Osteocyte (in vitro differentiated cells): ENCODE measurements around the gene SLC25A13. TPM values are rescaled to one million over a fixed set of nuclear protein-coding genes. Genes with fewer than 3 reads are reported as not detected.
A peak's percentile ranks its signal among the peaks of the same experiment; 100 is the strongest.
"Not testable (repeated sequence)": the region's sequence is repeated elsewhere in the genome, so short reads cannot be mapped to it uniquely, and the experiment has no call there.

ENCODE experiments used
- DNase-seq: peaks from one replicate; pipeline ENCODE4 v3.0.0; 2021; ENCODE audit warnings: mixed read lengths; ENCODE audit not compliant: unreplicated experiment; ENCODE audit errors: extremely low spot score
- H3K27ac Mint-ChIP-seq: one replicate; pipeline ENCODE4 v1.8.0; 2021; ENCODE audit warnings: mild to moderate bottlenecking, mixed read lengths; ENCODE audit not compliant: unreplicated experiment
- H3K27me3 Mint-ChIP-seq: one replicate; pipeline ENCODE4 v1.8.0; 2021; ENCODE audit warnings: mixed read lengths; ENCODE audit not compliant: unreplicated experiment
- H3K36me3 Mint-ChIP-seq: one replicate; pipeline ENCODE4 v1.8.0; 2021; ENCODE audit warnings: mixed read lengths; ENCODE audit not compliant: unreplicated experiment
- H3K4me1 Mint-ChIP-seq: one replicate; pipeline ENCODE4 v1.8.0; 2021; ENCODE audit warnings: mixed read lengths; ENCODE audit not compliant: unreplicated experiment
- H3K4me3 Mint-ChIP-seq: one replicate; pipeline ENCODE4 v1.8.0; 2021; ENCODE audit warnings: mild to moderate bottlenecking, moderate library complexity, mixed read lengths; ENCODE audit not compliant: unreplicated experiment
- H3K9me3 Mint-ChIP-seq: one replicate; pipeline ENCODE4 v1.8.0; 2021; ENCODE audit warnings: mixed read lengths; ENCODE audit not compliant: unreplicated experiment
- long read RNA-seq: library from polyadenylated mRNA; unstranded; transcript quantifications from one replicate; pipeline ENCODE4 v2.0.0, GENCODE V29; 2021
- total RNA-seq: library from RNA; stranded (reverse); gene quantifications from 2 replicates; pipeline ENCODE4 v1.2.1, GENCODE V29; 2021
- TF ChIP-seq, protein P1 (sequence below): fragments of 200-600 bp; sonication (generic); IDR thresholded peaks from 2 replicates; pipeline ENCODE4 v1.5.0; 2021; ENCODE audit warnings: antibody characterized with exemption, mild to moderate bottlenecking, moderate library complexity

Gene SLC25A13
- 27.4 and 29.3 TPM in 2 replicates for total RNA-seq
- long read RNA-seq, transcript SLC25A13-201 (18 exons, 3,136 nt), result major isoform, 42 of 68 reads
- long read RNA-seq, partial matches to known transcripts, result 17 of 68 reads
- long read RNA-seq, other reads (novel, unspliced or antisense), result 8 of 68 reads

- peak within 1 kb of the TSS; percentile 94 for H3K27ac Mint-ChIP-seq
- DNase-seq, result peak; percentile 92
- peaks cover 19% of the 10 kb centered on the region for H3K4me1 Mint-ChIP-seq
- TF ChIP-seq, protein P1, sequence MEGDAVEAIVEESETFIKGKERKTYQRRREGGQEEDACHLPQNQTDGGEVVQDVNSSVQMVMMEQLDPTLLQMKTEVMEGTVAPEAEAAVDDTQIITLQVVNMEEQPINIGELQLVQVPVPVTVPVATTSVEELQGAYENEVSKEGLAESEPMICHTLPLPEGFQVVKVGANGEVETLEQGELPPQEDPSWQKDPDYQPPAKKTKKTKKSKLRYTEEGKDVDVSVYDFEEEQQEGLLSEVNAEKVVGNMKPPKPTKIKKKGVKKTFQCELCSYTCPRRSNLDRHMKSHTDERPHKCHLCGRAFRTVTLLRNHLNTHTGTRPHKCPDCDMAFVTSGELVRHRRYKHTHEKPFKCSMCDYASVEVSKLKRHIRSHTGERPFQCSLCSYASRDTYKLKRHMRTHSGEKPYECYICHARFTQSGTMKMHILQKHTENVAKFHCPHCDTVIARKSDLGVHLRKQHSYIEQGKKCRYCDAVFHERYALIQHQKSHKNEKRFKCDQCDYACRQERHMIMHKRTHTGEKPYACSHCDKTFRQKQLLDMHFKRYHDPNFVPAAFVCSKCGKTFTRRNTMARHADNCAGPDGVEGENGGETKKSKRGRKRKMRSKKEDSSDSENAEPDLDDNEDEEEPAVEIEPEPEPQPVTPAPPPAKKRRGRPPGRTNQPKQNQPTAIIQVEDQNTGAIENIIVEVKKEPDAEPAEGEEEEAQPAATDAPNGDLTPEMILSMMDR, result no peak
- H3K4me3 Mint-ChIP-seq, result peak within 1 kb of the TSS; percentile 91
- H3K27me3 Mint-ChIP-seq, result no peaks in the 10 kb centered on the region
- H3K9me3 Mint-ChIP-seq, result no peaks in the 10 kb centered on the region
- H3K36me3 Mint-ChIP-seq, result no peaks in the 10 kb centered on the region
These were observed at the start of gene SLC25A13 for GRCh38 chr7:96321658-96322372. TSS of gene SLC25A13 (minus strand) at chr7:96322098. CDS start at chr7:96321956, 142 bp downstream.

GRCh38 chr7:96365916-96366315, 44.0 kb upstream of the SLC25A13 start:
- not testable (repeated sequence) for H3K4me3 Mint-ChIP-seq, DNase-seq, H3K9me3 Mint-ChIP-seq, H3K36me3 Mint-ChIP-seq, H3K27ac Mint-ChIP-seq, H3K4me1 Mint-ChIP-seq
- peaks cover 19% of the 10 kb centered on the region for H3K27me3 Mint-ChIP-seq

- Mint-ChIP-seq H3K4me3 (no peak overlapping the region), H3K4me1 (no peaks in the 10 kb centered on the region), H3K27ac (no peak overlapping the region), H3K9me3 (peaks cover 5% of the 10 kb centered on the region), H3K27me3 (peaks cover 13% of the 10 kb centered on the region), H3K36me3 (no peaks in the 10 kb centered on the region)
- TF ChIP-seq, protein P1, result no peak
- DNase-seq, result no peak
These were observed 39.4 kb upstream of the SLC25A13 start for GRCh38 chr7:96361116-96361857.

- Mint-ChIP-seq H3K4me1 (no peaks in the 10 kb centered on the region), H3K9me3 (no peaks in the 10 kb centered on the region), H3K27ac (no peak overlapping the region), H3K4me3 (no peak overlapping the region), H3K27me3 (peaks cover 10% of the 10 kb centered on the region), H3K36me3 (no peaks in the 10 kb centered on the region)
- no peak for DNase-seq
- TF ChIP-seq, protein P1, result no peak
These were observed 38.0 kb upstream of the SLC25A13 start for GRCh38 chr7:96359876-96360275.

- H3K4me1 Mint-ChIP-seq, H3K9me3 Mint-ChIP-seq, H3K27me3 Mint-ChIP-seq, H3K27ac Mint-ChIP-seq, H3K36me3 Mint-ChIP-seq, DNase-seq, H3K4me3 Mint-ChIP-seq: not testable (repeated sequence)
These were observed 36.5 kb upstream of the SLC25A13 start for GRCh38 chr7:96358236-96358971.
